Measurements from ENCODE around the gene ASIC4.

Gene ASIC4

GRCh38 chr2:219475278-219475677 is 39.0 kb upstream of the ASIC4 start:
- no peak for TF ChIP-seq CTCF (IDR thresholded peaks at IDR 0.05; ENCODE audit: insufficient read depth, low read depth, low read length, missing control alignments)
- no peak overlapping the region for H3K4me3 ChIP-seq (ENCODE audit: low read depth, low read length)
- no peak for DNase-seq (ENCODE audit: low read depth)

GRCh38 chr2:219475697-219476651 is 38.3 kb upstream of the ASIC4 start:
- H3K4me3 ChIP-seq (ENCODE audit: low read depth, low read length): no peak overlapping the region
- TF ChIP-seq CTCF (IDR thresholded peaks at IDR 0.05; ENCODE audit: insufficient read depth, low read depth, low read length, missing control alignments): peak; percentile 80
- DNase-seq (ENCODE audit: low read depth): peak; percentile 50

- DNase-seq (ENCODE audit: low read depth): no peak
- TF ChIP-seq CTCF (IDR thresholded peaks at IDR 0.05; ENCODE audit: insufficient read depth, low read depth, low read length, missing control alignments): no peak
- no peak overlapping the region for H3K4me3 ChIP-seq (ENCODE audit: low read depth, low read length)
These were observed 37.6 kb upstream of the ASIC4 start for GRCh38 chr2:219476652-219477151.

GRCh38 chr2:219477179-219477578 is 37.1 kb upstream of the ASIC4 start:
- TF ChIP-seq CTCF (IDR thresholded peaks at IDR 0.05; ENCODE audit: insufficient read depth, low read depth, low read length, missing control alignments): no peak
- H3K4me3 ChIP-seq (ENCODE audit: low read depth, low read length): no peak overlapping the region
- no peak for DNase-seq (ENCODE audit: low read depth)

- no peak for DNase-seq (ENCODE audit: low read depth)
- no peak for TF ChIP-seq CTCF (IDR thresholded peaks at IDR 0.05; ENCODE audit: insufficient read depth, low read depth, low read length, missing control alignments)
- H3K4me3 ChIP-seq (ENCODE audit: low read depth, low read length): no peak overlapping the region
These were observed 36.5 kb upstream of the ASIC4 start for GRCh38 chr2:219477815-219478214.

- H3K4me3 ChIP-seq (ENCODE audit: low read depth, low read length): no peak overlapping the region
- DNase-seq (ENCODE audit: low read depth): no peak
- TF ChIP-seq CTCF (IDR thresholded peaks at IDR 0.05; ENCODE audit: insufficient read depth, low read depth, low read length, missing control alignments): no peak
These were observed 35.4 kb upstream of the ASIC4 start for GRCh38 chr2:219478916-219479315.

Measured in GM12865 (cell line).